H1 (cell line): ENCODE data around the gene PTTG1IP. TPM values are rescaled to one million over a fixed set of nuclear protein-coding genes. Genes with fewer than 3 reads are reported as not detected.
A peak's percentile ranks its signal among the peaks of the same experiment; 100 is the strongest.

ENCODE experiments used
- CTCF ChIA-PET: fragments of 300-600 bp; sonication (Branson Sonifier 250); formaldehyde crosslinking; loops from one replicate; lab custom pipeline; 2021; ENCODE audit not compliant: partially characterized antibody; lab: Charles Lee
- POLR2A ChIA-PET: fragments of 300-600 bp; sonication (Branson Sonifier 250); formaldehyde crosslinking; loops from one replicate; lab custom pipeline; 2021; ENCODE audit warnings: inconsistent platforms; ENCODE audit not compliant: partially characterized antibody; lab: Charles Lee
- DNase-seq, 2 experiments: peaks; one replicate each; pipeline versions ENCODE4 v3.0.0 to v3.0.0-alpha.2; 2010 to 2022; ENCODE audit warnings: low spot score in 2 of 2, low read depth in 1 of 2, mixed read lengths in 1 of 2
- FAIRE-seq: peaks from 2 replicates; lab custom pipeline; 2011; peaks lifted over from hg19 to GRCh38; lab: Jason Lieb, UNC
- H2AFZ ChIP-seq: 2 replicates; pipeline ENCODE4 v1.8.1; 2012; ENCODE audit warnings: low read length, inconsistent platforms
- H2AK5ac ChIP-seq: 2 replicates; pipeline ENCODE4 v1.6.1; 2013; ENCODE audit warnings: low read depth, low read length
- H2BK120ac ChIP-seq: replicated peaks from 2 replicates; pipeline ENCODE3; 2013; ENCODE audit warnings: low read depth, low read length, inconsistent platforms
- H2BK12ac ChIP-seq: 2 replicates; pipeline ENCODE4 v1.6.1; 2013; ENCODE audit warnings: low read depth, low read length
- H2BK15ac ChIP-seq: 2 replicates; pipeline ENCODE4 v1.6.1; 2013; ENCODE audit warnings: low read length
- H2BK20ac ChIP-seq: 2 replicates; pipeline ENCODE4 v1.6.1; 2013; ENCODE audit warnings: low read length
- H2BK5ac ChIP-seq: 2 replicates; pipeline ENCODE4 v1.6.1; 2013; ENCODE audit warnings: low read depth, low read length
- H3K14ac ChIP-seq: 2 replicates; pipeline ENCODE4 v1.6.1; 2013; ENCODE audit warnings: inconsistent platforms; ENCODE audit not compliant: insufficient read length
- H3K18ac ChIP-seq: 2 replicates; pipeline ENCODE4 v1.6.1; 2013; ENCODE audit warnings: low read length; ENCODE audit errors: extremely low read depth
- H3K23ac ChIP-seq: 2 replicates; pipeline ENCODE4 v1.6.1; 2013; ENCODE audit warnings: inconsistent platforms; ENCODE audit not compliant: insufficient read length
- H3K23me2 ChIP-seq: 2 replicates; pipeline ENCODE4 v1.6.1; 2013; ENCODE audit warnings: low read depth, low read length
- H3K27ac ChIP-seq: 2 replicates; pipeline ENCODE4 v1.6.1; 2011; ENCODE audit warnings: low read depth, low read length, inconsistent platforms
- H3K27me3 ChIP-seq, 4 experiments: replicated peaks in 1 of 4; 1 replicate in 1 of 4; 2 replicates in 3 of 4; pipeline versions ENCODE4 v1.6.1 to v1.8.1; 2011 to 2013; ENCODE audit warnings: low read length in 3 of 4, mild to moderate bottlenecking in 3 of 4, inconsistent platforms in 2 of 4, mixed read lengths in 2 of 4, moderate library complexity in 1 of 4; ENCODE audit not compliant: control insufficient read depth in 3 of 4, insufficient read depth in 3 of 4; ENCODE audit errors: extremely low read depth in 1 of 4
- H3K36me3 ChIP-seq, 4 experiments: 2 replicates each; pipeline versions ENCODE4 v1.6.1 to v1.8.1; 2011 to 2013; ENCODE audit warnings: mild to moderate bottlenecking in 4 of 4, low read length in 3 of 4, moderate library complexity in 2 of 4, control low read depth in 1 of 4, inconsistent platforms in 1 of 4; ENCODE audit not compliant: insufficient read depth in 4 of 4, control insufficient read depth in 2 of 4
- H3K4ac ChIP-seq: replicated peaks from 2 replicates; pipeline ENCODE3; 2013; ENCODE audit warnings: low read length, low read depth, mixed read lengths, inconsistent platforms; ENCODE audit not compliant: insufficient read length
- H3K4me1 ChIP-seq, 4 experiments: replicated peaks in 1 of 4; 1 replicate in 1 of 4; 2 replicates in 3 of 4; pipeline versions ENCODE4 v1.6.1 to v1.8.1; 2011 to 2013; ENCODE audit warnings: low read length in 3 of 4, inconsistent platforms in 2 of 4, mixed read lengths in 1 of 4; ENCODE audit not compliant: insufficient read depth in 4 of 4, control insufficient read depth in 3 of 4
- H3K4me2 ChIP-seq, 2 experiments: 2 replicates each; pipeline versions ENCODE4 v1.6.1 to v1.8.1; 2011 to 2013; ENCODE audit warnings: low read depth in 2 of 2, low read length in 2 of 2, control low read depth in 1 of 2, inconsistent platforms in 1 of 2, mild to moderate bottlenecking in 1 of 2; ENCODE audit not compliant: insufficient read depth in 1 of 2
- H3K4me3 ChIP-seq, 4 experiments: fragments of 200-600, 300-600 bp in 1 of 4; sonication (generic), shearing (Covaris generic), sonication (Bioruptor Twin) in 1 of 4; 2 replicates each; pipeline versions ENCODE4 v1.5.1 to v1.8.1; 2011 to 2016; ENCODE audit warnings: low read length in 4 of 4, low read depth in 3 of 4, control low read depth in 2 of 4, inconsistent platforms in 2 of 4, mild to moderate bottlenecking in 2 of 4, mixed read lengths in 1 of 4, moderate library complexity in 1 of 4; ENCODE audit not compliant: insufficient read depth in 2 of 4; ENCODE audit errors: extremely low read depth in 1 of 4
- H3K56ac ChIP-seq: replicated peaks from 2 replicates; pipeline ENCODE3; 2013; ENCODE audit warnings: low read depth, mild to moderate bottlenecking, mixed read lengths, low read length, inconsistent platforms; ENCODE audit not compliant: insufficient read length
- H3K79me1 ChIP-seq: 2 replicates; pipeline ENCODE4 v1.6.1; 2013; ENCODE audit warnings: low read depth, low read length, control low read depth
- H3K79me2 ChIP-seq, 2 experiments: 2 replicates each; pipeline versions ENCODE4 v1.6.1 to v1.8.1; 2012 to 2013; ENCODE audit warnings: low read length in 2 of 2, mild to moderate bottlenecking in 2 of 2, inconsistent platforms in 1 of 2; ENCODE audit not compliant: insufficient read depth in 2 of 2, control insufficient read depth in 1 of 2
- H3K9ac ChIP-seq, 4 experiments: replicated peaks in 1 of 4; 1 replicate in 1 of 4; 2 replicates in 3 of 4; pipeline versions ENCODE4 v1.6.1 to v1.8.1; 2011 to 2013; ENCODE audit warnings: low read depth in 3 of 4, low read length in 3 of 4, control low read depth in 2 of 4, mild to moderate bottlenecking in 2 of 4, moderate library complexity in 2 of 4, inconsistent platforms in 1 of 4; ENCODE audit errors: extremely low read depth in 1 of 4
- H3K9me3 ChIP-seq, 2 experiments: 2 replicates each; pipeline versions ENCODE4 v1.6.1 to v1.8.1; 2012 to 2013; ENCODE audit warnings: mild to moderate bottlenecking in 2 of 2, moderate library complexity in 2 of 2, control low read depth in 1 of 2, inconsistent platforms in 1 of 2, low read depth in 1 of 2, low read length in 1 of 2, mixed read lengths in 1 of 2; ENCODE audit not compliant: insufficient read depth in 2 of 2
- H4K20me1 ChIP-seq, 2 experiments: replicated peaks in 1 of 2; 2 replicates each; pipeline versions ENCODE3 to v1.8.1; 2011 to 2013; ENCODE audit warnings: inconsistent platforms in 2 of 2, low read length in 2 of 2, mild to moderate bottlenecking in 1 of 2; ENCODE audit not compliant: insufficient read depth in 2 of 2, control insufficient read depth in 1 of 2
- H4K5ac ChIP-seq: 2 replicates; pipeline ENCODE4 v1.6.1; 2013; ENCODE audit warnings: low read length, low read depth, mixed read lengths, inconsistent platforms; ENCODE audit not compliant: insufficient read length
- H4K8ac ChIP-seq: 2 replicates; pipeline ENCODE4 v1.8.0; 2013; ENCODE audit warnings: mild to moderate bottlenecking, moderate library complexity, low read length, inconsistent platforms; ENCODE audit not compliant: insufficient read depth; ENCODE audit errors: extremely low read depth
- H4K91ac ChIP-seq: replicated peaks from 2 replicates; pipeline ENCODE3; 2013; ENCODE audit warnings: low read length, mixed read lengths, inconsistent platforms; ENCODE audit not compliant: insufficient read length
- JUND ChIP-seq: IDR thresholded peaks from 2 replicates; pipeline ENCODE4 v1.6.1; 2011; ENCODE audit warnings: mild to moderate bottlenecking, improper control_type of control experiment, low read length
- RBBP5 ChIP-seq: IDR thresholded peaks from 2 replicates; pipeline ENCODE4 v1.7.1; 2012; ENCODE audit warnings: low read depth, mild to moderate bottlenecking, inconsistent platforms, low read length, moderate library complexity, borderline replicate concordance
- SAP30 ChIP-seq: fragments of 300-600 bp; sonication (generic); IDR thresholded peaks from 2 replicates; pipeline ENCODE4 v1.7.1; 2012; ENCODE audit warnings: low read length, moderate library complexity, mild to moderate bottlenecking, inconsistent platforms; ENCODE audit not compliant: insufficient read depth, insufficient replicate concordance
- WGBS, 2 experiments: shearing (Covaris generic) in 1 of 2; methylation state at CpG; one replicate each; pipeline versions ENCODE4 v1.1.6 to v1.1.7; 2013 to 2015; ENCODE audit warnings: low lambda C conversion rate in 2 of 2, mixed read lengths in 2 of 2, inconsistent platforms in 1 of 2, low coverage in 1 of 2, missing lambda C conversion rate in 1 of 2; ENCODE audit not compliant: insufficient replicate concordance in 2 of 2, insufficient coverage in 1 of 2, insufficient read length in 1 of 2; ENCODE audit errors: extremely low coverage in 1 of 2, missing lambda C conversion rate in 1 of 2; 5-methylcytosine and 5-hydroxymethylcytosine counted together
- polyA plus RNA-seq, 7 experiments: library from polyadenylated mRNA; depleted of rRNA in 3 of 7; stranded (reverse) in 5 of 7; unstranded in 2 of 7; fragments of >200 nt in 5 of 7; fragments of 200-250 nt in 2 of 7; gene quantifications; 1 replicate in 5 of 7; 2 replicates in 1 of 7; 4 replicates in 1 of 7; pipeline versions ENCODE4 v1.2.1 to v1.2.3, GENCODE V29; 2011 to 2013; ENCODE audit warnings: missing spikeins in 2 of 7, mixed read lengths in 2 of 7
- total RNA-seq: library from RNA; stranded (reverse); fragmentation: NEBNext Ultra II Directional; extraction: Animal tissue kit (Norgen Biotek cat#: 25700); gene quantifications from 2 replicates; pipeline ENCODE4 v1.2.1, GENCODE V29; 2021

The PTTG1IP gene
- total and polyA plus RNA-seq, 2 of the 8 experiments (the other 6 are each of a cell fraction or from before 2014, with no cell fraction given): 90.8 to 130 TPM

DNA sequence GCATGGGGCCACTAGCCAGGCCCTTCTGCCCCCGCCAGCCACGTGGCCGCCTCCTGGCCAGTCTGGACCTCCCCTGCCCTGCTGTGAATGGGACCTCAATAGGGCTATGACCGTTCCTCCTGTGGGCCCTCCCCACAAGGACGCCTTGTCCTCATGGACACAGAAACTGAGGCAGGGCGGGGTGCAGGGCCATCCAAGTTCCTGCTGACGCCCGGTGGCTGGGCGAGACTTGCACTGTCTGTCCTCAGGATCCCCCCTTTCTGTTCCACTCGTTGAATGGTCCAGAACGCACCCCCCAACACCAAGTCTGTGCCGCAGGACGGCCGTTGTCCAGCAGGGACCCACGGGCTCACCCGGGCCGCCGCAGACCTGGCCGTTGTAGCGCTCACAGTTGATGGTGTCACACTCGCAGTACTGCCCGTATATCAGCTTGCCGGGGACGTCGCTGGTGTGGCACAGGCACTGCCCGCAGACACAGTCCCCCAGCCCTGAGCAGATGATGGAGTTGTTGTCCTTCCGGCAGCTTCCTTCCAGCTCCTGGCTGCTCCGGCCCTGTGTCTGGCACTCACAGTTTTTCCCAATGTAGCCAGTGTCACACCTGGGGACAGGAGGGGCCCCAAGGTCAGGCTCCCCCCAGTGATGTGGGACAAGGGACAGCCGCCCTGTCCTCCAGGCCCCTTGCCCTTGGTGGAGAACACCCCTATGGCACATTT, 16.3 kb upstream of the PTTG1IP start:
- Histone ChIP-seq H3K27me3 (no peaks in the 10 kb centered on the region; a peak in 1 of 7 replicates), H3K18ac (no peak overlapping the region), H3K9me3 (no peaks in the 10 kb centered on the region), H3K79me1 (no peaks in the 10 kb centered on the region), H4K91ac (no peak overlapping the region), H3K4me2 (no peak overlapping the region), H3K79me2 (no peaks in the 10 kb centered on the region), H3K56ac (no peak overlapping the region), H3K4ac (no peak overlapping the region), H2BK120ac (no peak overlapping the region), H4K20me1 (peaks cover 0 to 2% of the 10 kb centered on the region in 2 experiments), H2AK5ac (peak overlapping the region; percentile 24; the same call in 1 of the 2 replicates), H3K36me3 (no peaks in the 10 kb centered on the region), H3K23me2 (no peaks in the 10 kb centered on the region), H3K4me3 (no peak overlapping the region), H2BK12ac (peak overlapping the region; percentile 27; the same call in 1 of the 2 replicates), H2BK5ac (no peak overlapping the region), H3K14ac (no peak overlapping the region), H4K8ac (no peak overlapping the region; the same call in 1 of the 2 replicates), H3K4me1 (no peaks in the 10 kb centered on the region), H2BK20ac (no peak overlapping the region), H2AFZ (no peak overlapping the region), H3K27ac (no peak overlapping the region), H2BK15ac (no peak overlapping the region), H3K9ac (no peak overlapping the region), H4K5ac (no peak overlapping the region), H3K23ac (no peak overlapping the region)
- WGBS, 2 experiments: 91% methylated on average over 28 of the region's 29 CpGs; no CpG with 5 or more reads in 1 of the 2 experiments
- ChIA-PET CTCF (interaction anchor here (1.2 to 4.8 kb wide), 2 partner anchors 18 to 21 kb away, joined by 5 to 28 read pairs; no protein-coding TSS in a partner anchor), POLR2A (interaction anchor here (0.8 kb wide), 1 partner anchor 21 kb away, joined by 3 read pairs; no protein-coding TSS in a partner anchor)
- FAIRE-seq: no peak
- no peak for DNase-seq
- no peak for TF ChIP-seq RBBP5
- no peak for TF ChIP-seq SAP30
- TF ChIP-seq JUND: no peak
